ENCODE measurements around the gene USP6. TPM values are rescaled to one million over a fixed set of nuclear protein-coding genes. Genes with fewer than 3 reads are reported as not detected.
"Not testable (repeated sequence)": the region's sequence is repeated elsewhere in the genome, so short reads cannot be mapped to it uniquely, and the experiment has no call there.

Gene USP6
- total RNA-seq, 1 donor from 2014 or later, result 0.08 TPM

DNA sequence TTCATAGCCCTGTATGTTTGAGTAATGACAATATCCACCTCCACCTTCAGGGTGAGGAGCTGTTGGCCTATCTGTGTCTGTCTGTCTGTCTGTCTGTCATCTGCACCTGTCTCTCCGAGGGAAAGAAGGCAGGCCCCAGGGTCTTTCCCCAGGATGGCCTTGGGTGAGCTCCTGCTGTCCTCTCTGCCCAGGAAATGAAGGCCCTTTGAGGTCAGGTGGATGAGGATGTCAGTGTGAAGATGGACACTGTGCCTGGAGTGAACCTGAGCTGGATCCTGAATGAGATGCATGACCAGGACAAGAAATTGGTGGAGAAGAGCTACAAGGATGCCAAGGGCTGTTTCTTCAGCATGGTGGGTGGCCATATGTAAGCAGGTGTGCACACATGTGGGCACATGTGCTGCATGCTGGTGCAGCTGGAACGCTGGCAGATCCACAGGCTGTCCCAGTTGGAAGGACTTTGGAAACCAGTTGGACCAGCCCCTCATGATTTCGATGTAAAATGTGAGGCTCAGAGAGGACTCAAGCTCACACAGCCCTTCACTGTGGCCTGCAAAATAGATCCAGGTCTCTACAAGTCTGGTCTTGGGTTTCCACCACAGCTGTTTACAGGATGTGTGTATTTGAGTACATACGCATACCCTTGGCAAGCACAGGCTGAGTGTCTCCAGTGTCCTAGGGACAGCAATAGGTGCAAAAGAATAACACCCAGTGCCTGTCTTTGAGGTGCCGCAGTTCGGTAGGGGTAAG is 4.8 kb downstream of the USP6 start:
- ATAC-seq; DNase-seq (ENCODE audit: missing footprints); intact Hi-C loops (cut with DNase I): not testable (repeated sequence)

DNA sequence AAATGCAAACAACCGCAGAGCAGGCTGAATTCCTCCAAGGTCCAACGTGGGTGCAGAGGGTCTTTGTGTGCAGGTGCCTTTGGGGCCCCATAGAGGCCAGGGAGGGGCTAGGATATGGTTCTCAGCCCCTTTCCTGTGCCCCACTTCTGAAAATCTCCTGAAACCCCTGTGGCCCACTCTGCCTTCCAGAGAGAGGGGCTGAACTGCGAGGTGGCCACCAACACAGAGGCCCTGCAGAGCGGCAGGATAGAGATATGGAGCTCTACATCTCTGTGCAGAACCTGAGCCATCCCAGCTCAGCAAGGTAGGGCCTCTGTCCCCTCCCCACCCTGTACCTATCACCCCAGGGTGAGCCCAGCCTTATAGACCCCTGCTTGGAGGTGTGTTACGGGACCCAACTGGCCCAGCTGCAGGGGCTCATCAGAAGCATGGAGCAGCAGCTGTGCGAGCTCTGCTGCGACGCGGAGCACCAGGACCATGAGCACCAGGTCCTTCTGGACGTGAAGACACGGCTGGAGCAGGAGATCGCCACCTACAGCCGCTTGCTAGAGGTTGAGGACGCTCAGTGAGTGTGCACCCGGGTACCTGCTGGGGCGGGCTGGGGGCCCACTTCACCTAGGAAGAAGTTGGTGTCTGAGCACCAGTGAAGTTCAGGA is 5.5 kb downstream of the USP6 start:
- DNase-seq (ENCODE audit: missing footprints) (no peak), ATAC-seq (no peak)
- intact Hi-C loops (cut with DNase I), result no loop called here

DNA sequence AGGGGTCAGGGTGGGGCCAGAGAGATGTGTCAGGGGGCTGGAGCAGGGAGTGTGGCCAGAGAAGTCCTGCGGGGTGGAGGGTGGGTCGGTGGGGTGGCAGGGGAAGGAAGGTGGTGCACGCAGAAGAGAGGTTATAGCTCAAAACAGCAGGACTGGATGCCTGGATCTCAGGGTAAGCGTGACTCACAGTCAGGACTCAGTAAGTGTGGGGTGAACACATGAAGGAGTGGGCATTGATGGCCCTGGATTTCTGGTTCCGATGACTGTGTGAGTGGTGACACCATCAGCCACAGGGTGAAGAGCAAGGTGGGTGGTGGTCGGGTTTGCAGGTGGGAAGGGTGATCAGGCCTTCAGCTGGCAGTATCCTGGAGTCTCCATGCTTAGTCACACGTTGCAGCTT is 6.2 kb downstream of the USP6 start:
- intact Hi-C loops (cut with DNase I); ATAC-seq; DNase-seq (ENCODE audit: missing footprints): not testable (repeated sequence)

DNA sequence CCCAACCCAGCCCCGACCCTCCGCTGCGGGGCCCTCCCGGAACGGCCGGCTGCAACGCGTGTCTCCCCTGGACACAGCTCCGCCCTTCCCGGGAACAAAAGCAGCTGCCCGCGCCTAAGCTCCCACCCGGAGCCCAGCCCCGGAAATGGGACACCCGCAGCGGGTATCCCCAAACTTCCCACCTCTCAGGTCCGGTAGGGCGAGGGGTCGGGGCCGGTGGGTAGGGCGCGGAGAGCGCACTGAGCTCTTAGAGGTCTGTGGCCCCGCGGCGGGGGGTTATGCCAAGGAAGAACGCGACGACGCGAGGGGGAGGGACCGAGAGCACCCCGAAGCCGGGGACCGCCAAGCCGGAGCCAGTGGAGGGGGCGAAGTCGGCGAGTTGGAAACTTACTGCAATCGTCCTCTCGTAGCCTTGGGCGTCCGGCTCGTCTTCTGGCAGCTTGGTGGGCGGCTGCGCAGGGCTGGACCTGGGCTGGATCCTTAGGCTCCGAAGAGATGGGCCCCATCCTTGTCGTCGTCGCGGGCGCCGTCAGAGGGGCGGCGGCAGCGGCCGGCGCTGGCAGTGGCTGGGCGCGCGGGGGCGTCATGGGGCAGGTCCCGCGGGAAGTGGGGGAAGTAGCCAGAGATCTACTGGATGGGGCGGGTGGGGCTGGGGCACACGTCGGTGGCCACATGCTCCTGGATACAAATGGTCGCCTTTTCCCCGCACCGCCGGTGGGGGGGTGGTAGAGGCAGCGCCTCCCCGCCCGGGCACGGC is 6.9 kb downstream of the USP6 start:
- intact Hi-C loops (cut with DNase I), result no loop called here
- DNase-seq (ENCODE audit: missing footprints), result no peak
- ATAC-seq, result peak; percentile 57

DNA sequence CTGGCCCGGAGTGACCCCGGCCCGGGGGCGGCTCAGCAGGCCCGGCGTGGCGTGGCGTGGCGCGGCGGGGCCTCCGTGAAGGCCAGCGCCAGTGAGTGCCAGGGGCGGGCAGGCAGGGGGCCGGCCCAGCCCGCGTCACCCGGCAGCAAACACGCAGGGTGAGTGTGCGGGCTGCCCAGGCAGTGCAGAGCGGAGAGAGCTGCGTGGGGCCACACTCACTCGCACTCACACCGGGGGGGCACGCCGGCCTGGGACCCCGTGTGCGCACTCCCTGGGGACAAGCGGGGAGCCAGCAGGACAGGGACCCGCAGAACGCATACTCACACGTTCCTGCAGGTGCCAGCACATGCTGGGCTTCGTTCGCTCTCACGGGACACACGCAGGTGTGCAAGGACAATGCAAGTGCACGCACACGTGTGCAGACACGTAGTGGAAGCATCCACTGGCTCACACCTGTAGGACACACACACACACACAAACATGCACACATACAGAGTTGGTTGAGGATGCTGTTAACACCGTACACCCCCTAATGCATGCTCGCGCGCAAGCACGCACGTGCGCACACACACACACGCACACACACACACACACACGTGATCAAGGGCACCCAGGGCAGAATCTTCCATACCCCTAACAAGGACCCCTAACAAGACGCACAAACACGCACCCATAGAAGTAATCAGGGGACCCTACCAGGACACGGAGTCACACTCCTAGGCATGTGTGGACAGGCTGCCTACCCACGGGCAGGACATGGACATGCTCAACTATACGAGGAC is 7.7 kb downstream of the USP6 start:
- DNase-seq (ENCODE audit: missing footprints) (no peak), ATAC-seq (peak; percentile 39)
- intact Hi-C loops (cut with DNase I), result no loop called here

DNA sequence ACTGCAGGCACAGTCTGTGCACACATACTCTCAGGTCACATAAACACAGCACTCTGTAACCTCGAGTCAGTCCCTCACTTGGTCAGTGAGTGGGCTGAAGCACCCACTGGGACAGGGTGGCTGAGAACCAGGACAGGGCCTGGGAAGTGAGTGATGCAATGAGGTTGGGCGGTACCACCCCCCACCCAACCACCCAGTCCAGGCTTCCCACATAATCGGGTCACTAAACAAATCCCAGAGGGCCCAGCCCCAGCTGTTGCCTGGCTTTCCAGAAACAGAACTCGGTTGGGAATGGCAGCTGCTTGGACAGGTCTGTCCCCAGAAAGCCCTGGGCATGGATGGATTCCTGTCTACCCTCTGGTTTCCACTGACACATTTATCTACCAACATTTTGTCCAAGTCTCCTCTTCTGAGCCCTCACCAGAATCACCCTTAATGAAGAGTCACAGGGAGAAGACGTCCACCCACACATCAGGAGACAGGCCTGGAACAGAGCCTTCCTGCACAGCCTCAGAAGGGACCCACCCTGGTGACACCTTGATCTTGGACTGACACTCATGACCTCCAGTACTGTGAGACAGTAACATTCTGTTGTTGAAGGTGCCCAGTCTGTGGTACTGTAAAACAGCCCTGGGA is 8.4 kb downstream of the USP6 start:
- ATAC-seq; DNase-seq (ENCODE audit: missing footprints); intact Hi-C loops (cut with DNase I): not testable (repeated sequence)

DNA sequence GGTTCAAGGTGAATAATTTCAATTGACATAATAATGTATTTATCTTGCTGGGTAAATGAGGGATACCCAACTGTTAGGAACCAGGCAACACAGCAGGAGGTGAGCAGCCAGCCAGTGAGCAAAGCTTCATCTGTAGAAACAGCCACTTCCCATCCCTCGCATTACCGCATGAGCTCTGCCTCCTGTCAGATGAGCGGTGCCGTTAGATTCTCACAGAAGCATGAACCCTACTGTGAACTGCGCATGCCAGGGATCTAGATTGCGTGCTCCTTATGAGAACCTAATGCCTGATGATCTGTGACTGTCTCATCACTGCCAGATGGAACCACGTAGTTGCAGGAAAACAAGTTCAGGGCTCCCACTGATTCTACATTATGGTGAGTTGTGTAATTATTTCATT is 9.1 kb downstream of the USP6 start:
- DNase-seq (ENCODE audit: missing footprints); intact Hi-C loops (cut with DNase I); ATAC-seq: not testable (repeated sequence)

DNA sequence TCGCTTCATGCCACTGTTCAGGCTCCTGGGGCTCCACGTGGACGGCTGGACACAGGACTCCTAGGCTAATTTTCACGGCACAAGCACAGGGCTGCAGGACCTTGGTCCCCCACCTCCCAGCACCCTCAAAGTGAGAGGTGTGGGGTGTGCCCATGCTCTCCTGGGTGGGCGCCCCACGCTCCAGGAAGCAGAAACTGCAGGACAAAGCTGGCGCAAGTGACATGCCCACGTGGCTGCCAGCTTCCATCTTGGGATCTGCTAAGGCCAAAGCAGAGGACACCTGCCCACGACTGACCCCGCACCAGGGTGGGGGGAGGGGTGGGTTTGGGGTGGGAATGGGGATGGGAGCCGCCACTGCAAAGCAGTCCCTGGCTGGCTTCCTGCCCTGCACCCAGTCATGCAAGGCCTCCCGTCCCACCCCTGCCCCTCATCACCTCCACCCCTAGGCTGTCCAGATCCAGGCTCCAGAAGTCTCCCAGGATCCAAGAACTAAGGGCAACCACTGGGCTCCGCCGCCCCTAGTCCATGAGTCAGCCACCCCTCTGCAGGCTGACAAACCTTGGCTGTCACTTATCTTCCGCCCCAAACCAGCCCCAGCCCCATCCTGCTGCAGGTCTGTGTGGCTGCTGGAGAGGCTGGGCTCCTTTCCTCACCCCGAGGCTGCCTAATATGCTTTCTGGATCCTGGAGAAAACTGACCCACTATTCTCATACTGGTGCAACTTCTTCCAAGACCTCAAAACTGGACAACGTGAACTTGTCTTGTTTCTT is 11.1 kb downstream of the USP6 start:
- intact Hi-C loops (cut with DNase I), result no loop called here
- no peak for ATAC-seq
- no peak for DNase-seq (ENCODE audit: missing footprints)

DNA sequence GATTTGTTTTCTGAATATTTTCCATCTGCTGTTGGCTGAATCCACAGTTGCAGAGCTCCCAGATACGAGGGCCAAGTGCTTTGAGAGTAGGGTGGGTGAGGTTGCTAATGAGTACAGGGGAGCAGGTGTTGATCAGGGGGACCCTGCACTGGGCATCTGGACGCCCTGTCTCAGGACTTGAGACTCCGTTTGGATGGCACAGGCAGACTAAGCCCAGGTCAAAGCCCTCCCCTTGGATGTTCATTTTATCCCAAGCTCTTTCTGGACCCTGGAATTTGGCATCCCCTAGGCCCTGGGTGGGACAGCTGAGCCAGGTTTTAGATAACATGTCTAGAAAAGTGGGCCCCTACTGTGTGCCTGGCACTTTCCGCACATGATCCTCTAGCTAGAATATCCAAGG is 12.1 kb downstream of the USP6 start:
- DNase-seq (ENCODE audit: missing footprints) (no peak), ATAC-seq (no peak)
- intact Hi-C loops (cut with DNase I), result no loop called here

DNA sequence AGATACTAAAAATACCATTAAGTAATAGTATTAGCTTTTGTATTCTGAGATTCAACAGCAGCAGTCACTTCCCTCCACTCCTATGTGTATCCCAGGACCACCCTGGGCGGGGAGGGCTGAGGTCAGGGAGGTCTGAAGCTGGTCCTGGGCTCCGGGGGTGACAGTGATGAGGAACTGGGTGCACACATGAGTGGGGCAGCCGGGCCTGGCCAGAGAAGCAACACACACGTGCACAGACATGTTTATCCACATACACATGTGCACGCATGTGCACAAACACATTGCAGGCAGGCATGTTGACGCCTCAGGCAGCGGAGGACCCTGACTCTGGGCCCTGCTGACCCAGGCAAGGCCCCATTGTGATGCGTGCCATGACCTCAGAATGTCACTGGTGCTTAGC is 12.6 kb downstream of the USP6 start:
- ATAC-seq; DNase-seq (ENCODE audit: missing footprints); intact Hi-C loops (cut with DNase I): not testable (repeated sequence)

DNA sequence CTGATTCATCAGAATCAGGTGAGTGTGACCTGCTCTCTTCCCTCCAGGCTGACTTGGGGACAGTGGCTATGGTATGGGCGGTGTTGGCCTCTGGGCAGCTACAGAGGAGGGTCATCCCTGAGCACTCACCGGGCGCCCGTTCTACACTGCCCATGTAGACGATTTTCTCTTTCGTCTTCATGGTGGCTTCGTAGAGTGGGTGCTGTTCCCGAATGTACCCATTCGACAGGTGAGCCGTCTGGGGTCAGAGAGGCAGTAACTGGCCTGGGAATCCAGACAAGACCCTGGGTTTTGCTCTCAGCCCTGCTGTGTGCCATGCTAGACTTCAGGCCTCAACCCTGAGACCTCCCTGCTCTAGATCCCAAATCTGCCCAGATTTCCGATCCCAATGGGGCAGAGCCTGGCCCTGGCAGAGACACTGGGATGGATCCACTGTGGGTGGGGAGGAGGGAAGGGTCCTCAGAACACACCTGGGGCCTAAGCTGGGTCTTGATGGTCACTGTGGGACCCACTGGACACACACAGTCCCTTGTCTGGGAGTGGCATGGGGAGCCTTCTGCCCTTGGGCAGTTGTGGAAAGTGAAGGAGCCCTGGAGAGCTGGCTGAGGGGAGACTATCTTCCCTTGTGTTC is 13.2 kb downstream of the USP6 start:
- DNase-seq (ENCODE audit: missing footprints) (no peak), ATAC-seq (no peak)
- intact Hi-C loops (cut with DNase I), result no loop called here

DNA sequence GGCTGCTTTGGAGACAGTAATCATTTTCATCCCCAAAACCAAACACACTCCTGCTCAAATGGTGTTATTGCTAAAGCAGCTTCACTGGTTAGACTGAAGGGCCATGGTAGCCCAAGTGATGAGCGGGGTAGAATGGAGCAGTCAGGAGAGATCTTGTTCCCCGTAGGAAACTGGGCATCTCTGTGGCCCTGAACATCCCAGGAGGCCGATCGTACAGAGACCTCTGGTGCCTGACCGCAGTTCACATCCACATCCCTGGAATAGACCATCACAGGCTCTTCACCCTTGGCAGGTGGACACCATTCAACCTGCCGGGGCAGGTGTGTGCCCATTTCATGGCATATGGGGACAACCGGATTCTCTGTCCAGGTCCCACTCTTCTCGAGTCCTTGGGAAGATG is 13.9 kb downstream of the USP6 start:
- ATAC-seq; DNase-seq (ENCODE audit: missing footprints); intact Hi-C loops (cut with DNase I): not testable (repeated sequence)

DNA sequence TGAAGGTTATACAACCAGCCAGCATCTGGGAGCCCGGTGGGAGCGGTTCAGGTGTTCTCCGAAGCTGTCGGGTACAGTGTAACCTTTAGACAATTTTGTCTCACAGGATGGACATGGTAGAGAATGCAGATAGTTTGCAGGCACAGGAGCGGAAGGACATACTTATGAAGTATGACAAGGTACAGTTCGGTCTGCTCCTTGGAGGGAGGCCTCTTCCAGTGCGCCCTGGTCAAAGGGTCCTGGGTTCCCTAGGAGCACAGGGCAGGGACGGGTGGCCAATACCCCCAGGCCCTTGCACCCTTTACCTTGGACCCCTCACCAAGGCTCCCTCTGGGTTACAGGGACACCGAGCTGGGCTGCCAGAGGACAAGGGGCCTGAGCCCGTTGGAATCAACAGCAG is 14.4 kb downstream of the USP6 start:
- DNase-seq (ENCODE audit: missing footprints); ATAC-seq; intact Hi-C loops (cut with DNase I): not testable (repeated sequence)

DNA sequence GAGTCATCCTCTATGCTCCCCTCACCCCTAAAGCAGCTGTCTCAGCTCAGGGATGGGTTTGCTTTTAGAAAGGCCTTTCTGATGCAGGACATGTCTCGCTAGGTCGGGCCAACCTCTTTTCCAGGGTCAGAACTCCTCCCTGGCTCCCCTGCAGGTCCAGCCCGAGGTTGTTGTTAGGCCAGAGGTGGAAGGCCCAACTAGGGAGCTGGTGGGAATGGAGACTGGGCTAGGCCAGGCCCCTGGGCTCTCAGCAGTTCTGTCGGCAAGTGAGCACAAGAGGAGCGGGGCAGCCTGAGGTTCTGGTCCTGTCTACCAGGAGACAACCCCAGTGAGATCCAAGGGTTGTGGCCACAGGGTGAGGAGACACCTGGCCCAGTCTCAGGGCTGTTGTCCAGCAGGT is 14.9 kb downstream of the USP6 start:
- DNase-seq (ENCODE audit: missing footprints); intact Hi-C loops (cut with DNase I); ATAC-seq: not testable (repeated sequence)

DNA sequence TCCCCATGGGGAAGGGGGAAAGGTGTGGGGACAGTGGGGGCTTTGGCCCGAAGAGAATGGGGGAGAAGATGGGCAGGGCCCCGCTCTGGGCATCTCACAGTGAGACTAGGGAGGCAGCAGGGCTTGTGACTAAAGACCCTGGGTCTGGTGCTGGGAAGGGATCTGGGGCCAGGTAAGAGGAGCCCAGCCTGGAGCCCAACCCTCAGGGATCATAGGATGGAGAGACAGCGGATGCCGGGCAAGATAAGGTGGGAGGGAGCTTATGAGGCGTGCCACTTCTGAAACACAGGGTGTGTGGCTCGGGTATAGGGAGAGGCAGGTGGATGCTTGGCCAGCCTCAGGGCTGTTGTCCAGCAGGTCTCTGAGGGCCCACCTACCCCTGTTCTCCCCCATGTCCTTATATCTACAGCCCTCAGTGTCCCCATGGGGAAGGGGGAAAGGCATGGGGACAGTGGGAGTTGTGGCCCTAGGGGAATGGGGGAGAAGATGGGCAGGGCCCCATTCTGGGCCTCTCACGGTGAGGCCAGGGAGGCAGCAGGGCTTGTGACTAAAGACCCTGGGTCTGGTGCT is 15.4 kb downstream of the USP6 start:
- no peak for ATAC-seq
- DNase-seq (ENCODE audit: missing footprints), result no peak
- intact Hi-C loops (cut with DNase I), result no loop called here

DNA sequence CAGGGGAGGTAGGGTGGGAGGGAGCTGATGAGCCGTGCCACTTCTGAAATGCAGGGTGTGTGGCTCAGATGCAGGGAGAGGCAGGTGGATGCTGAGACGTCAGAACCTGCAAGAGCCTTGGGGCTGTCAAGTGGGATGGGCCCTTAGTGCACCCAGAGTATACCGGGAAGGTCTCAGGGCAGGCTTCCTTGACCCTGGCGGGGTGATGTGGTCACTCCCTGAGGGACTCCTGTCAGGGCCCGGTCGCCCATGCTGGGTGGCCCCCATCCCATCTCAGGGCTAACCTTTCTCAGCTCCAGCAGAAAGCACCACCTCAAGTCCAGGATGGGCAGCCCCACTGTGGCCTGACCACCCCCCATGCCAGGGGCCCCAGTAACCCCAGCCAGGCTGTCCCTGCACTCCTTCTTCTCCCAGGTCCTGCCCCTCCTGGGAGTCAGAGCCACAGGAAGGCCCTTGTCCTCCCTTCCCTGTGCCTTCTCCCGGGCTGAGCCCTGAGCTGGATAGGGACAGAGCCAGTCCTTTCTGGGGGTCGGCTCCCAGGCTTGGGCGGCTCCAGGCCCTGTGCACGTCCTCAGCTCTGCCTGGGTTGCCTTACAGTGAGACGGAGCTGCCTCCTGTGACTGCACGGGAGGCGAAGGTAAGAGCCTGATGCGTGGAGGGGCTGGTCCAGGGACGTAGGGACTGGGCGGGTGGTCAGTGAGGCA is 16.1 kb downstream of the USP6 start:
- intact Hi-C loops (cut with DNase I); ATAC-seq; DNase-seq (ENCODE audit: missing footprints): not testable (repeated sequence)

Data from Right ventricle myocardium inferior (tissue), 1 donor.